Aorta (tissue), 5 donors: ENCODE data around the gene IFI27. TPM values are rescaled to one million over a fixed set of nuclear protein-coding genes. Genes with fewer than 3 reads are reported as not detected.

Experiments used
- ATAC-seq: fragments of 200-7000 bp; cut with Tn5 transposase; one replicate; pipeline ENCODE4 v1.9.1; 2022; ENCODE audit warnings: moderate library complexity; ENCODE audit not compliant: low FRiP score
- DNase-seq, 2 donors: peaks; one replicate each; pipeline ENCODE4 v3.0.0-alpha.2; 2020
- H3K27ac ChIP-seq, 2 donors: one replicate each; pipeline ENCODE4 v1.5.1; 2013; ENCODE audit warnings: low read length in 2 of 2, mild to moderate bottlenecking in 2 of 2, moderate library complexity in 2 of 2, control low read depth in 1 of 2, inconsistent platforms in 1 of 2, low read depth in 1 of 2
- H3K27me3 ChIP-seq, 2 donors: one replicate each; pipeline ENCODE4 v1.6.1; 2013; ENCODE audit warnings: control low read depth in 1 of 2, low read length in 1 of 2, mild to moderate bottlenecking in 1 of 2, moderate library complexity in 1 of 2; ENCODE audit not compliant: insufficient read depth in 2 of 2, control insufficient read depth in 1 of 2
- H3K36me3 ChIP-seq, 2 donors: one replicate each; pipeline ENCODE4 v1.6.1; 2013; ENCODE audit warnings: control low read depth in 1 of 2, low read length in 1 of 2, mild to moderate bottlenecking in 1 of 2; ENCODE audit not compliant: insufficient read depth in 2 of 2, control insufficient read depth in 1 of 2
- H3K4me1 ChIP-seq, 2 donors: one replicate each; pipeline ENCODE4 v1.6.1; 2013; ENCODE audit warnings: low read length in 2 of 2, control low read depth in 1 of 2, mild to moderate bottlenecking in 1 of 2, moderate library complexity in 1 of 2; ENCODE audit not compliant: insufficient read depth in 2 of 2, control insufficient read depth in 1 of 2
- H3K4me3 ChIP-seq, 2 donors: one replicate each; pipeline ENCODE4 v1.5.1; 2013; ENCODE audit warnings: low read length in 2 of 2, control low read depth in 1 of 2, mild to moderate bottlenecking in 1 of 2
- H3K9me3 ChIP-seq: one replicate; pipeline ENCODE4 v1.6.1; 2013; ENCODE audit warnings: mild to moderate bottlenecking, low read length; ENCODE audit not compliant: control insufficient read depth
- WGBS, 2 donors: extraction: QIAGEN DNeasy Blood & Tissue Kit; methylation state at CpG; one replicate each; pipeline ENCODE4 v1.1.7; 2013; 5-methylcytosine and 5-hydroxymethylcytosine counted together
- intact Hi-C, 2 donors: fragments of 100-400 bp; cut with DNase I; formaldehyde crosslinking; loops; one replicate each; pipeline versions ENCODE4 v1.14.2 to v1.15.0; 2022
- polyA plus RNA-seq, 2 donors: library from polyadenylated mRNA; stranded (reverse); fragments of 200-250 nt; gene quantifications; one replicate each; pipeline ENCODE4 v1.2.3, GENCODE V29; 2013
- total RNA-seq, 2 donors: library from RNA; stranded (reverse); fragmentation: NEBNext Ultra II Directional; extraction: Animal tissue kit (Norgen Biotek cat#: 25700); gene quantifications; one replicate each; pipeline ENCODE4 v1.2.1, GENCODE V29; 2021
- donor health status: healthy with polysubstance abuse.
- donor health status: Bipolar disorder and iron deficiency.
- donor health status: DM: no; HTN: no; CAD: no.
- donor health status: DM: no; HTN: no; CAD: no.
- donor health status: DM: yes; HTN: yes; CAD: no.

Gene IFI27
- total and polyA plus RNA-seq, 4 donors, result 42.4 to 222 (median 106) TPM

DNA sequence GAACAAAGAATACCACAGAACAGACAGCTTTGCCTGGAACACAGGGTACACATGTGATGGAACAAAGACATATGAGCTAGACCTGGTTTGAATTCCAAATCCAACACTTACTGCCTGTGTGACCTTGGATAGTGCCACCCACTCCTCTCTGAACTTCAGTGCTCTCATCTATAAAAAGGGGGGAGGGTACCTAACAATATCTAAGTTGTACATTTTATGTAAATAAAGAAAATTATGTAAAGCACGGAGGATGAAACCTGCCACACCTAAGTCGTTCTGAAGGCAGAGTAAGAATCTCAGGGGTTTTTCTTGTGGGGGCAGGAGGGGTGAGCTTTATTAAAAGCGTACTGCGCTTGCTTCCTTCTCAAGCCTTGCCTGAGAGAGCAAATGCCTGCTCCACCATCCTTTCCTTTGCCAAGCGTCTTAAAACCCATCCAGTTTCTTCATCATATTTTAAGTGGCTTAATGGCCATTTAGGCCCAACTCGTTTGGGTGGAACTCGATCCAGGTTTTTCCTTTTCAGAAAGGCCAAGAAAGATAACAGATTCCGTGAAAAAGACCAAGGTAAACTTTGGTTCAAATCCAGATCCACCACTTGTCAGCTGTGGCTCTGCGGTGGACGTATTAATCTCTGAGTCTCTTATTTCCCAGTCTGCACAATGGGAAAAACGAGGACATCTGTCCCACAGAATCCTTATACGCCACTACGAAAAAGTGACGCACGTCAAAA lies 30.5 kb upstream of the IFI27 start:
- H3K36me3 ChIP-seq, result peaks cover 0 to 3% of the 10 kb centered on the region in 2 donors
- peaks cover 0 to 5% of the 10 kb centered on the region in 2 donors for H3K4me1 ChIP-seq
- peak overlapping the region; percentile 57 to 97 for H3K4me3 ChIP-seq
- H3K27ac ChIP-seq, result peak overlapping the region; percentile 8 to 45
- DNase-seq (no peak), ATAC-seq (no peak)
- 1 to 2% methylated on average over 15 of the region's 15 CpGs for WGBS, 2 donors
- H3K27me3 ChIP-seq, result no peaks in the 10 kb centered on the region
- intact Hi-C loops, result loop anchor here (2.0 to 5.0 kb wide), 2 partner anchors 47 to 49 kb away; partner anchors contain the start of gene IFI27L2 (in 2 of the 2)
- no peaks in the 10 kb centered on the region for H3K9me3 ChIP-seq

DNA sequence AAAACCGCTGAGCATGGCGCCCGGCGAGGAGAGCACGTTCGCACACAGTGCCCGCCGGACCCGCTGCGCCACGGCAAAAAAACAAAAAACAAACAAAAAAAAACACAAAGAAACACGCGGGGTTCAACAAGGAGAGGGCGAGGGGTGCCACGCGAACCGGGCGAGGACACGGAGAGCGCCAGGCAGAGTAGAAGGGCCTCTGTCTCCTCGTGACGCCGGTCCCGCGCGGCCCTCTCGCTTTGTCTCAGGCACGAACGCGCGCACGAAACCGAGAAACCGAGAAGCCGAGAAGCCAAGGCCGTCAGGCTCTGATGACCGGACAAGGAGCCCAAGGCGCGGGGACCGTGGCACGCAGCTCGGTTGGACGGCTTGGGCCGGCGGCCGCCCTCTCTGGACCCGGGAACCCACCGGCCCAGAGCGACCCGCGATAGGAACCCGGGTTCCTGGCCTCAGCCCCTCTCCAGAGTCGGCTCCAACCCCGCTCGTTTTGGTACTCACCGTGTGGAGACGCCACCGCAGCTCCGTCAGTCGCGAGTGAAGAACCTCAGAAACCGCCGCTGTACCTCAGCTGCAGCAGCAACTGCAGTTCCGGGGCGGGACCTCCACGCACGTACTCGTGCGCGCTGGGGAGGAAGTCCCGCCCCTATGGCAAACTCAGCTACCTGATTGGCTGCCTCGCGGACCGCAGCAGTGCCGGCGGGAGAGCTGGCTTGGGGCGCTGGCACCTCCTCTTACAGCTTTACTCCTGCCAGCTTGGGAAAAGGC lies 29.7 kb upstream of the IFI27 start, which contains the start of the genes DDX24 and IFI27L1:
TSS of gene DDX24 (minus strand) at position 582 of the 765 bp plus-strand sequence. CDS start 1,460 bp downstream, outside the sequence.
TSS of gene IFI27L1 (plus strand) at position 690 of the 765 bp plus-strand sequence. CDS start 15,628 bp downstream, outside the sequence.
- DNase-seq, result peak; percentile 98 to 99
- Histone ChIP-seq H3K9me3 (no peaks in the 10 kb centered on the region), H3K27me3 (no peaks in the 10 kb centered on the region), H3K4me1 (peaks cover 0 to 5% of the 10 kb centered on the region in 2 donors), H3K27ac (peak within 1 kb of the TSS; percentile 45 to 49), H3K4me3 (peak within 1 kb of the TSS; percentile 57 to 97), H3K36me3 (peaks cover 0 to 3% of the 10 kb centered on the region in 2 donors)
- ATAC-seq, result peak; percentile 99
- intact Hi-C loops, result loop anchor here (2.0 to 5.0 kb wide), 2 partner anchors 46 to 48 kb away; partner anchors contain the start of gene IFI27L2 (in 2 of the 2)
- WGBS, 2 donors, result 0 to 1% methylated on average over 66 to 77 of the region's 77 CpGs

DNA sequence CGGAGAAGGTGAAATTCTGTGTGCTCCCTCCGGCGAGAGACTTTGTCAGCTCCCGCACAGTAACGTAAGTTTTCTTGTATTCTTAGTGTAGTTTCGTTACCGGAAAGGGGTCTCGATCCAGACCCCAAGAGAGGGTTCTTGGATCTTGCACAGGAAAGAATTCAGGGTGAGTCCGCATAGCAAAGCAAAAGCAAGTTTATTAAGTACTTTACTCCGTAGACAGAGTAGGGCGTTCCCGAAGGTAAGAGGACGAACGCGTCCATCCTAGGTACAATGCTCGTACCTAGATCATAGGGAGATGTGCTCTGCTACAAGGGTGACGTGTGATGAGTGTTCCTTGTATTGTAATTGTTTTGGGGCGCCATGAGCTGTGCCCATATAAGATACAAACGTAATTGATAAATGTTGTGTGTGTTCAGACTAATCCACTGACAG lies 29.1 kb upstream of the IFI27 start:
- Histone ChIP-seq H3K27me3 (no peaks in the 10 kb centered on the region), H3K9me3 (no peaks in the 10 kb centered on the region), H3K36me3 (peaks cover 0 to 3% of the 10 kb centered on the region in 2 donors), H3K4me1 (peaks cover 0 to 5% of the 10 kb centered on the region in 2 donors), H3K4me3 (peak overlapping the region; percentile 53 to 56), H3K27ac (peak overlapping the region in 1 of 2 donors; percentile 7)
- DNase-seq (no peak), ATAC-seq (no peak)
- WGBS, 2 donors, result 1 to 2% methylated on average over 19 of the region's 19 CpGs
- intact Hi-C loops, result loop anchor here (2.0 to 5.0 kb wide), 2 partner anchors 46 to 47 kb away; partner anchors contain the start of gene IFI27L2 (in 2 of the 2)

DNA sequence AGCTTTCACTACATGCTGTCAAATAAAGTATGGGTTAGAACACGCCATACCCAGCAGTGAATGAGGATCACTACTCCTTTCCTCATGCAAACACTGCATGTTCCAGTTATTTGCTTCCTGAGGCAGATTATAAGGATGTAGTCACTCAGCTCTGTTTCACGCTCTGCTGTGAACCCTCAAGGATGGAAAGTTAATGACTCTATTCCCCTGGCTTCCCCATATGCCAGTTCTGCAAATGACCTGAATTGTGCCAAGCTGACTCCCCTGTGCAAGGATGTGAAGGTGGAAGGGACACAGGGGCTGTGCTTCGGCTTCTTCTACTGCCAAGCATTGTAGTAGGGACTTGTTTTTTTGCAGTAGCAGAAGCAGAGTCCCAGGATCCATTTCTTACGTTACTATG lies 22.6 kb upstream of the IFI27 start:
- no peaks in the 10 kb centered on the region for H3K9me3 ChIP-seq
- no peaks in the 10 kb centered on the region for H3K36me3 ChIP-seq
- no peak for DNase-seq
- 69 to 93% methylated on average over 4 of the region's 4 CpGs for WGBS, 2 donors
- H3K27me3 ChIP-seq, result no peaks in the 10 kb centered on the region
- no peak for ATAC-seq
- no peak overlapping the region for H3K4me3 ChIP-seq
- intact Hi-C loops, result no loop called here
- no peaks in the 10 kb centered on the region for H3K4me1 ChIP-seq
- no peak overlapping the region for H3K27ac ChIP-seq

DNA sequence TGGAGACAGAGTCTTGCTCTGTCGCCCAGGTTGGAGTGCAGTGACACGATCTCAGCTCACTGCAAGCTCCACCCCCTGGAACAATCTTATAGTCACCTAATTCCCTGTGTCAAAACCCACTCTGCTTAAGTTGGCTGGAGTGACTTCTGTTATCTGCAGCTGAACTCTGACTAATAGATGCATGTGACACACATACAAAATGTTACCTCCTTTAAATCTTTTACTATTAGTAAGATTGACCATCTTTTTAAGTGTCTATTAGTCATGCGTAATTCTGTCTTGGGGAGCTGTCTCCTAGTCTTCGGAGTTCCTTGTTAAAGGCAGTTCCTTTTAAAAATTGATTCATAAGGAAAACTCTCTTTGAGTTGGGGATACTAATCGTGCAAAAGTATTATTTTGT lies 22.0 kb upstream of the IFI27 start:
- Histone ChIP-seq H3K4me1 (no peaks in the 10 kb centered on the region), H3K27ac (no peak overlapping the region), H3K4me3 (no peak overlapping the region), H3K9me3 (no peaks in the 10 kb centered on the region), H3K27me3 (no peaks in the 10 kb centered on the region), H3K36me3 (no peaks in the 10 kb centered on the region)
- DNase-seq (no peak), ATAC-seq (no peak)
- intact Hi-C loops, result no loop called here
- WGBS, 2 donors, result 73 to 76% methylated on average over 5 of the region's 5 CpGs

DNA sequence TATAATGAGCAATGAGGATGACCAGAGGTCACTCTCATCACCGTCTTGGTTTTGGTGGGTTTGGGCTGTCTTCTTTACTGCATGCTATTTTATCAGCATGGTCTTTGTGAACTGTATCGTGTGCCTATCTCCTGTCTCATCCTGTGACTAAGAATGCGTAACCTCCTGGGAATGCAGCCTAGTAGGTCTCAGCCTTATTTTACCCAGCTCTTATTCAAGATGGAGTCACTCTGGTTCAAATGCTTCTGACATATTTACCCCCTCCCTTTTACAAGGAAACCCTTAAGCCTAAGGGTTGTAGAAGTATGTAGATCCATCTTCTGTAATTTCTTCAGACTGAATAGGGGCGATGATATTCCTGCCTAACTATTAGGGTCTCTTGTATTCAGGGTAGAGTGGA lies 21.1 kb upstream of the IFI27 start:
- H3K36me3 ChIP-seq, result no peaks in the 10 kb centered on the region
- no peaks in the 10 kb centered on the region for H3K9me3 ChIP-seq
- no peaks in the 10 kb centered on the region for H3K4me1 ChIP-seq
- 96 to 97% methylated on average over 4 of the region's 4 CpGs for WGBS, 2 donors
- DNase-seq (no peak), ATAC-seq (no peak)
- no peak overlapping the region for H3K27ac ChIP-seq
- no peak overlapping the region for H3K4me3 ChIP-seq
- H3K27me3 ChIP-seq, result no peaks in the 10 kb centered on the region
- intact Hi-C loops, result no loop called here

DNA sequence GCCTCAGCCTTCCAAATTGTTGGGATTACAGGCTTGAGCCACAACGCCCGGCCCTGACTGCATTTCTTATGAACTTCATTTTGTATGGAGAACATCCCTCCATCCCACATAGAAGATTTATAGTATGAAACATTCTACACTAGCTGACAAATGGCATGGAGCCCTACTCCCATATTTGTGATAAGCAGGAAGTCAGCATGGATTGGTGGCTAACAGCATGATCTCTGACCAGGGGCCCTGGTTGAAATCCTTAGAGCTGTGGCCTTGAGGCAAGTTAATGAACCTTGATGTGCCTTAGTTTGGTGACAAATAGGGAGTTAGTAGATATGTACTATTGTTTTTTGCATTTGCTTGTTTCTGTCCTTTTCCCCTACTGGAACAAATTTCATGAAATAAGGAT lies 17.1 kb upstream of the IFI27 start:
- intact Hi-C loops, result no loop called here
- Histone ChIP-seq H3K4me1 (no peaks in the 10 kb centered on the region), H3K27ac (no peak overlapping the region), H3K36me3 (no peaks in the 10 kb centered on the region), H3K9me3 (no peaks in the 10 kb centered on the region), H3K4me3 (no peak overlapping the region), H3K27me3 (no peaks in the 10 kb centered on the region)
- 92 to 96% methylated on average over 2 of the region's 2 CpGs for whole genome bisulfite sequencing, 2 donors
- ATAC-seq, result no peak
- DNase-seq, result no peak

DNA sequence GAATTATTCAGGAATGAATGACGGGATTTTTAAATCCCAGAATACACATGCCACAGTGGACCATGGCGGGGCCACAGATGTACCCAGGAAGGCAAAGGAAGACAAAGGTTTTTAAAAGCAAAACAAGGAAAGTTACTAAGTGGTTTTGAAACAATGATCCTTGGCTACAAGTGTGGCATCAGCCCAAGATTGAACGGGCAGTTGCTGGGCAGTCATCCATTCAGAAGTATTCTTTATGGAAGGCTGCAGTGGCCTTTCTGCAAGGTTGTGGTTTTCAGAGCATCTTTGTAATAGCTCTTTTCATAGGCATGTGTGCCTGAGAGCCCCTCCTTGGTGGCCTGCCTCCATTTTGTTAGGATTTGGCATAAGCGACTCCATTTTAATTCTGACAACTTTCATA lies 13.4 kb upstream of the IFI27 start:
- H3K36me3 ChIP-seq, result no peaks in the 10 kb centered on the region
- ATAC-seq (no peak), DNase-seq (no peak)
- H3K9me3 ChIP-seq, result no peaks in the 10 kb centered on the region
- WGBS, 2 donors, result 93% methylated on average over 4 of the region's 4 CpGs
- H3K4me1 ChIP-seq, result no peaks in the 10 kb centered on the region
- H3K4me3 ChIP-seq, result no peak overlapping the region
- no peak overlapping the region for H3K27ac ChIP-seq
- intact Hi-C loops, result no loop called here
- no peaks in the 10 kb centered on the region for H3K27me3 ChIP-seq
